ENCODE measurements around the gene KIF19. TPM values are rescaled to one million over a fixed set of nuclear protein-coding genes. Genes with fewer than 3 reads are reported as not detected.
"Not testable (repeated sequence)": the region's sequence is repeated elsewhere in the genome, so short reads cannot be mapped to it uniquely, and the experiment has no call there.

KIF19 gene
- total RNA-seq, 1 experiment from 2014 or later: 0.15 TPM

GRCh38 chr17:74405311-74405710 lies 79.3 kb downstream of the KIF19 start:
- H3K4me3 ChIP-seq (replicated peaks in 1 of 2; ENCODE audit: low read depth in 1 of 2, low read length in 2 of 2); RAD21 ChIA-PET (ENCODE audit: low non-redundant PET in 1 of 2, low total read pairs in 2 of 2, uncharacterized antibody in 2 of 2, unreplicated experiment in 2 of 2); intact Hi-C loops (cut with micrococcal nuclease); H3K9me3 ChIP-seq (ENCODE audit: control insufficient read depth in 1 of 2, insufficient read depth in 1 of 2, low read depth in 1 of 2, low read length in 2 of 2); H3K79me2 ChIP-seq (ENCODE audit: insufficient read depth, low read length); H3K9ac ChIP-seq (ENCODE audit: low read length); H2AFZ ChIP-seq (ENCODE audit: low read depth, low read length, poor library complexity, severe bottlenecking); H3K9me2 ChIP-seq (ENCODE audit: insufficient read depth); POLR2A ChIA-PET; H3K4me2 ChIP-seq (ENCODE audit: low read length); ATAC-seq; H3K27ac ChIP-seq (ENCODE audit: low read depth, low read length); H4K20me1 ChIP-seq (ENCODE audit: insufficient read depth); BruUV-seq (replicated peaks); H3K27me3 ChIP-seq (ENCODE audit: insufficient read depth, low read length); H3K36me3 ChIP-seq (ENCODE audit: control insufficient read depth in 1 of 2, insufficient read depth in 2 of 2, low read length in 2 of 2); DNase-seq (ENCODE audit: low read depth, low spot score): not testable (repeated sequence)
- CTCF ChIA-PET: interaction anchor here (1.1 to 2.5 kb wide), 2 partner anchors 11 to 26 kb away, joined by 3 to 7 read pairs; no protein-coding TSS in a partner anchor
- H3K4me1 ChIP-seq (ENCODE audit: control insufficient read depth in 1 of 2, insufficient read depth in 2 of 2, low read length in 2 of 2): peaks cover 0 to 19% of the 10 kb centered on the region in 2 experiments; a peak in 2 of 4 replicates

Other genes starting within 250 kb of the KIF19 start
- gene RPL38, start 122.5 kb upstream of the KIF19 start, total RNA-seq (2021; ENCODE audit: unreplicated experiment): 1,628 TPM
- gene TTYH2, start 112.7 kb upstream of the KIF19 start, total RNA-seq (2021; ENCODE audit: unreplicated experiment): 10.8 TPM
- gene DNAI2, start 52.0 kb upstream of the KIF19 start, total RNA-seq (2021; ENCODE audit: unreplicated experiment): not detected
- gene BTBD17, start 35.6 kb downstream of the KIF19 start, total RNA-seq (2021; ENCODE audit: unreplicated experiment): not detected
- gene GPR142, start 41.3 kb downstream of the KIF19 start, total RNA-seq (2021; ENCODE audit: unreplicated experiment): not detected
- gene GPRC5C, start 105.9 kb downstream of the KIF19 start, total RNA-seq (2021; ENCODE audit: unreplicated experiment): 54.4 TPM
- 0.71 TPM for gene CD300A, start 140.4 kb downstream of the KIF19 start, total RNA-seq (2021; ENCODE audit: unreplicated experiment)
- not detected for gene CD300LB, start 205.2 kb downstream of the KIF19 start, total RNA-seq (2021; ENCODE audit: unreplicated experiment)
- 0.15 TPM for gene CD300C, start 219.9 kb downstream of the KIF19 start, total RNA-seq (2021; ENCODE audit: unreplicated experiment)
- gene CD300H, start 241.3 kb downstream of the KIF19 start, total RNA-seq (2021; ENCODE audit: unreplicated experiment): not detected